ENCODE measurements around the gene OS9. TPM values are rescaled to one million over a fixed set of nuclear protein-coding genes. Genes with fewer than 3 reads are reported as not detected.

OS9 gene
- total RNA-seq, 2 experiments from 2014 or later: 108 to 112 TPM

GRCh38 chr12:57692500-57692899, 1.4 kb upstream of the OS9 start:
- Histone ChIP-seq H3K4me3 (ENCODE audit: low read length) (no peak overlapping the region), H3K27ac (ENCODE audit: low read depth in 1 of 2, low read length in 2 of 2) (no peak overlapping the region), H3K27me3 (ENCODE audit: control insufficient read depth in 1 of 2, insufficient read depth in 2 of 2, low read length in 2 of 2) (peaks cover 3 to 5% of the 10 kb centered on the region in 2 experiments), H3K4me1 (ENCODE audit: insufficient read depth, low read length) (peaks cover 16% of the 10 kb centered on the region), H3K9me3 (ENCODE audit: control insufficient read depth in 1 of 2, insufficient read depth in 1 of 2, low read length in 2 of 2) (no peaks in the 10 kb centered on the region), H3K36me3 (ENCODE audit: insufficient read depth, low read length) (peaks cover 20% of the 10 kb centered on the region)
- peaks cover 10% of the 10 kb centered on the region for H3K36me3 Mint-ChIP-seq (ENCODE audit: low read depth)
- H3K9me3 Mint-ChIP-seq: no peaks in the 10 kb centered on the region
- no peaks in the 10 kb centered on the region for H3K4me1 Mint-ChIP-seq (ENCODE audit: low read depth)
- H3K27ac Mint-ChIP-seq: no peak overlapping the region
- ChIA-PET POLR2A (interaction anchor here (1.5 kb wide), 2 partner anchors 32 to 52 kb away, joined by 4 to 6 read pairs; partner anchors contain the start of gene TSPAN31), CTCF (interaction anchor here (0.9 to 1.6 kb wide), 3 partner anchors 52 to 234 kb away, joined by 3 to 5 read pairs (median 3); partner anchors contain the start of genes B4GALNT1 and TSPAN31)
- intact Hi-C loops (cut with DNase I, micrococcal nuclease): loop anchor here (5.0 kb wide), 3 partner anchors 50 to 100 kb away; partner anchors contain the start of genes B4GALNT1 (in 1 of the 2) and PIP4K2C (in 1 of the 2)
- no peak overlapping the region for H3K4me3 Mint-ChIP-seq
- ATAC-seq (ENCODE audit: poor library complexity) (no peak), DNase-seq (no peak)
- H3K27me3 Mint-ChIP-seq: peaks cover 22% of the 10 kb centered on the region
- TF ChIP-seq CTCF (IDR thresholded peaks at IDR 0.05): no peak

GRCh38 chr12:57693317-57693658, 644 bp upstream of the OS9 start:
- CTCF ChIA-PET: interaction anchor here (0.9 to 1.6 kb wide), 6 partner anchors 12 to 235 kb away, joined by 3 to 7 read pairs (median 4); partner anchors contain the start of genes B4GALNT1 and TSPAN31
- no peak overlapping the region for H3K27ac ChIP-seq (ENCODE audit: low read depth in 1 of 2, low read length in 2 of 2)
- H3K4me3 ChIP-seq (ENCODE audit: low read length): peak overlapping the region; percentile 24

GRCh38 chr12:57694459-57695019, 607 bp downstream of the OS9 start:
- no peak for ATAC-seq (ENCODE audit: poor library complexity)
- H3K9me3 ChIP-seq (ENCODE audit: control insufficient read depth in 1 of 2, insufficient read depth in 1 of 2, low read length in 2 of 2): no peaks in the 10 kb centered on the region
- CTCF ChIA-PET: interaction anchor here (1.2 kb wide), 1 partner anchor 455 kb away, joined by 3 read pairs; no protein-coding TSS in a partner anchor
- peak in 4 of 14 experiments; percentile 1 to 27 (median 15) for DNase-seq
- H3K9me3 Mint-ChIP-seq: no peaks in the 10 kb centered on the region
- H3K4me1 Mint-ChIP-seq (ENCODE audit: low read depth): peaks cover 15% of the 10 kb centered on the region
- peaks cover 16% of the 10 kb centered on the region for H3K4me1 ChIP-seq (ENCODE audit: insufficient read depth, low read length)
- peaks cover 38% of the 10 kb centered on the region for H3K36me3 ChIP-seq (ENCODE audit: insufficient read depth, low read length)
- H3K4me3 Mint-ChIP-seq: no peak overlapping the region
- no peaks in the 10 kb centered on the region for H3K27me3 ChIP-seq (ENCODE audit: control insufficient read depth in 1 of 2, insufficient read depth in 2 of 2, low read length in 2 of 2)
- POLR2A ChIA-PET: interaction anchor here (0.7 to 2.1 kb wide), 9 partner anchors 8 to 393 kb away, joined by 3 to 10 read pairs (median 4); partner anchors contain the start of genes B4GALNT1 and TSFM
- peak overlapping the region; percentile 59 to 73 for H3K27ac ChIP-seq (ENCODE audit: low read depth in 1 of 2, low read length in 2 of 2)
- no peak overlapping the region for H3K27ac Mint-ChIP-seq
- TF ChIP-seq CTCF (IDR thresholded peaks at IDR 0.05): no peak
- intact Hi-C loops (cut with DNase I, micrococcal nuclease): loop anchor here (5.0 kb wide), 4 partner anchors 43 to 102 kb away; partner anchors contain the start of genes AGAP2 (in 1 of the 2), B4GALNT1 (in 1 of the 2) and PIP4K2C (in 1 of the 2)
- peaks cover 31% of the 10 kb centered on the region for H3K36me3 Mint-ChIP-seq (ENCODE audit: low read depth)
- peaks cover 8% of the 10 kb centered on the region for H3K27me3 Mint-ChIP-seq
- peak overlapping the region; percentile 95 for H3K4me3 ChIP-seq (ENCODE audit: low read length)

More at GRCh38 chr12:57693317-57693658, 644 bp upstream of the OS9 start:
- H3K27me3 Mint-ChIP-seq: peaks cover 17% of the 10 kb centered on the region
- H3K4me3 Mint-ChIP-seq: no peak overlapping the region
- H3K27me3 ChIP-seq (ENCODE audit: control insufficient read depth in 1 of 2, insufficient read depth in 2 of 2, low read length in 2 of 2): no peaks in the 10 kb centered on the region
- H3K9me3 Mint-ChIP-seq: no peaks in the 10 kb centered on the region
- peaks cover 18% of the 10 kb centered on the region for H3K36me3 Mint-ChIP-seq (ENCODE audit: low read depth)
- TF ChIP-seq CTCF (IDR thresholded peaks at IDR 0.05): no peak
- DNase-seq (no peak), ATAC-seq (ENCODE audit: poor library complexity) (no peak)
- H3K4me1 Mint-ChIP-seq (ENCODE audit: low read depth): peaks cover 3% of the 10 kb centered on the region
- H3K27ac Mint-ChIP-seq: no peak overlapping the region
- H3K36me3 ChIP-seq (ENCODE audit: insufficient read depth, low read length): peaks cover 28% of the 10 kb centered on the region
- peaks cover 16% of the 10 kb centered on the region for H3K4me1 ChIP-seq (ENCODE audit: insufficient read depth, low read length)
- intact Hi-C loops (cut with DNase I, micrococcal nuclease): loop anchor here (1.0 to 5.0 kb wide), 4 partner anchors 49 to 110 kb away; partner anchors contain the start of genes B4GALNT1 (in 1 of the 2) and PIP4K2C (in 1 of the 2)
- POLR2A ChIA-PET: interaction anchor here (0.9 to 2.1 kb wide), 9 partner anchors 10 to 173 kb away, joined by 3 to 10 read pairs (median 5); partner anchors contain the start of genes B4GALNT1, DDIT3, TSFM and TSPAN31
- no peaks in the 10 kb centered on the region for H3K9me3 ChIP-seq (ENCODE audit: control insufficient read depth in 1 of 2, insufficient read depth in 1 of 2, low read length in 2 of 2)
